Neural crest cell (in vitro differentiated cells): Measurements from ENCODE around the gene MLIP. TPM values are rescaled to one million over a fixed set of nuclear protein-coding genes. Genes with fewer than 3 reads are reported as not detected.

Experiments used
- DNase-seq: peaks from one replicate; pipeline ENCODE4 v3.0.0; 2021; ENCODE audit warnings: low read depth, mixed read lengths, low spot score
- H3K27ac Mint-ChIP-seq: one replicate; pipeline ENCODE4 v1.8.0; 2021; ENCODE audit warnings: mild to moderate bottlenecking, mixed read lengths; ENCODE audit not compliant: unreplicated experiment
- H3K27me3 Mint-ChIP-seq: 2 replicates; pipeline ENCODE4 v1.8.0; 2021; ENCODE audit warnings: low read depth, mild to moderate bottlenecking, mixed read lengths
- H3K36me3 Mint-ChIP-seq: 2 replicates; pipeline ENCODE4 v1.8.0; 2021; ENCODE audit warnings: low read depth, mild to moderate bottlenecking, mixed read lengths
- H3K4me1 Mint-ChIP-seq: 2 replicates; pipeline ENCODE4 v1.8.0; 2021; ENCODE audit warnings: mixed read lengths
- H3K4me3 Mint-ChIP-seq: one replicate; pipeline ENCODE4 v1.8.0; 2021; ENCODE audit warnings: mild to moderate bottlenecking, mixed read lengths
- H3K9me3 Mint-ChIP-seq: 2 replicates; pipeline ENCODE4 v1.8.0; 2021; ENCODE audit warnings: mixed read lengths
- total RNA-seq: library from RNA; stranded (reverse); gene quantifications from 2 replicates; pipeline ENCODE4 v1.2.1, GENCODE V29; 2021
- TF ChIP-seq, protein P1 (sequence below): fragments of 200-600 bp; sonication (generic); conservative IDR thresholded peaks from 2 replicates; pipeline ENCODE4 v1.5.0; 2021; ENCODE audit warnings: antibody characterized with exemption, mild to moderate bottlenecking

MLIP gene
- total RNA-seq, 1 donor from 2014 or later = not detected

DNA sequence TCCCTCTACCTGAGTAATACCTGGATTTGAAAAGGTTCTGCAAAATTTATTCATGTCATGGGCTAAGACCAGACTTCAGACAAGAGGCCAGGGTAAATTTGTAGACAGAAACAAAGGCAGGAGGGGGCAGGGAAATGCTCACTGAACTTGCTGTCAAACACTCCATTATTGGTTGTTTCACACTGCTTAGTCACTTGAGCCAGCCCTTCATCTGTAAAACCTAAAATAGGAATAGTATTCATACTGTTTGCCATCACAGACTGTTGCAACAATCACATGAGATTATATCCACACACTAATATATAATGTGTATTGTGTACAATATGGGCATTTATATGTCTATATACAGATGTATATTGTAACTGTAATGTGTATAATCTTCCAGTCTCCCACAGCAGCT, 190.5 kb downstream of the MLIP start:
- H3K27ac Mint-ChIP-seq = no peak overlapping the region

DNA sequence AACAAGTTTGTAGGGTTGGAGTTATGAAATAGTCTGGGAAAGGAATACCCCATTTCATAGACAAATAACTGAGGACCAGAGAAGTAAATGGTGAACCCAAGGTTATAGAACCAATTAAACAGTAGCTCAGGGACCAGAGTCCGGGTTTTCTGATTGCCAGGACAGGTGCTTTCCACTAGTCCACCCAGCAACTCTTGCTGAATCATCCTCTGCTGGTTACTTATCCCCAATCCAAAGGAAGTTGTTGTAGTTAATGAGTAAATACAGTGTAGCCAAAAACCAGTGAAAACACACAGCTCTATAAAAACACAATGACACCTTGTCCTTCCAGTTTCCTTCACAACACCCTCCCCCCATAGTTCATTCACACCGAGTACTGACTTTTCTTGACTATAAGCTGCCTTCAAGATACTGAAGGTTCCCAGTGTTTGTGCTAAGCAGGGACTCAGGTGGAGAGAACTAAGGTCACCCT, 196.2 kb downstream of the MLIP start:
- TF ChIP-seq, protein P1, sequence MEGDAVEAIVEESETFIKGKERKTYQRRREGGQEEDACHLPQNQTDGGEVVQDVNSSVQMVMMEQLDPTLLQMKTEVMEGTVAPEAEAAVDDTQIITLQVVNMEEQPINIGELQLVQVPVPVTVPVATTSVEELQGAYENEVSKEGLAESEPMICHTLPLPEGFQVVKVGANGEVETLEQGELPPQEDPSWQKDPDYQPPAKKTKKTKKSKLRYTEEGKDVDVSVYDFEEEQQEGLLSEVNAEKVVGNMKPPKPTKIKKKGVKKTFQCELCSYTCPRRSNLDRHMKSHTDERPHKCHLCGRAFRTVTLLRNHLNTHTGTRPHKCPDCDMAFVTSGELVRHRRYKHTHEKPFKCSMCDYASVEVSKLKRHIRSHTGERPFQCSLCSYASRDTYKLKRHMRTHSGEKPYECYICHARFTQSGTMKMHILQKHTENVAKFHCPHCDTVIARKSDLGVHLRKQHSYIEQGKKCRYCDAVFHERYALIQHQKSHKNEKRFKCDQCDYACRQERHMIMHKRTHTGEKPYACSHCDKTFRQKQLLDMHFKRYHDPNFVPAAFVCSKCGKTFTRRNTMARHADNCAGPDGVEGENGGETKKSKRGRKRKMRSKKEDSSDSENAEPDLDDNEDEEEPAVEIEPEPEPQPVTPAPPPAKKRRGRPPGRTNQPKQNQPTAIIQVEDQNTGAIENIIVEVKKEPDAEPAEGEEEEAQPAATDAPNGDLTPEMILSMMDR = no peak
- H3K9me3 Mint-ChIP-seq = no peaks in the 10 kb centered on the region
- DNase-seq = no peak
- H3K27me3 Mint-ChIP-seq = no peaks in the 10 kb centered on the region
- no peaks in the 10 kb centered on the region for H3K4me1 Mint-ChIP-seq
- H3K27ac Mint-ChIP-seq = no peak overlapping the region
- H3K36me3 Mint-ChIP-seq = no peaks in the 10 kb centered on the region
- H3K4me3 Mint-ChIP-seq = no peak overlapping the region

More for the DNA sequence above, 190.5 kb downstream of the MLIP start:
- Mint-ChIP-seq H3K9me3 (no peaks in the 10 kb centered on the region), H3K4me1 (no peaks in the 10 kb centered on the region), H3K36me3 (no peaks in the 10 kb centered on the region), H3K4me3 (no peak overlapping the region), H3K27me3 (no peaks in the 10 kb centered on the region)
- TF ChIP-seq, protein P1 = no peak
- DNase-seq = no peak

DNA sequence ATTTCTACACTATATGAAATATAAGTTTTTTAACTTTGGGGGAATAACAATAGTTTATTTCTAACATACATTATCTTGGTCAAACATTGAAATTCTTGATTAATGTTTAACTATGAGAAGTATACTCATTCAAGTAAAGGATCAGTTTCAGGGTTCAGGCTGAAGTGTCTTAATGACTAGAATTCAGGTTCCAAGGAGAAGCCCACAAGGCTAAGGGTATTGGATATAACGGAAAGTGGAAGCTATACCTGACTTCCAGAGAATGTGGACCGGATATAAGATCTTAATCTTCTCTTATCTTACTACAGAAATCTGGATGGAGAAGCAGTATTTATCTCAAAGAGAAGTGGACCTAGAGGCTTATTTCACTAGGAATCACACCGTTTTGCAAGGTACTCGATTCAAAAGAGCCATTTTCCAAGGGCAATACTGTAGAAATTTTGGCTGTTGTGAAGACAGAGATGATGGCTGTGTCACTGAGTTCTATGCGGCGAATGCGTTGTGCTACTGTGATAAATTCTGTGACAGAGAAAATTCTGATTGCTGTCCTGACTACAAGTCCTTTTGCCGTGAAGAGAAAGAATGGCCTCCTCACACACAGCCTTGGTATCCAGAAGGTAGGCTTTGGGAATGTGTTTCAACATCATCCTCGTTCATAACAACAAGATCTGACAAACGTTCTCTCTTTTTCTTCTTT, 197.2 kb downstream of the MLIP start, which contains the start of gene TINAG:
Gene TINAG, plus strand, starts transcription at position 153 of the 697 bp plus-strand sequence. Its CDS starts 110 bp downstream, at position 263.
- Mint-ChIP-seq H3K4me1 (no peaks in the 10 kb centered on the region), H3K9me3 (no peaks in the 10 kb centered on the region), H3K4me3 (no peak within 1 kb of the TSS), H3K27me3 (no peaks in the 10 kb centered on the region), H3K36me3 (no peaks in the 10 kb centered on the region), H3K27ac (no peak within 1 kb of the TSS)
- DNase-seq = no peak
- TF ChIP-seq, protein P1 = no peak

DNA sequence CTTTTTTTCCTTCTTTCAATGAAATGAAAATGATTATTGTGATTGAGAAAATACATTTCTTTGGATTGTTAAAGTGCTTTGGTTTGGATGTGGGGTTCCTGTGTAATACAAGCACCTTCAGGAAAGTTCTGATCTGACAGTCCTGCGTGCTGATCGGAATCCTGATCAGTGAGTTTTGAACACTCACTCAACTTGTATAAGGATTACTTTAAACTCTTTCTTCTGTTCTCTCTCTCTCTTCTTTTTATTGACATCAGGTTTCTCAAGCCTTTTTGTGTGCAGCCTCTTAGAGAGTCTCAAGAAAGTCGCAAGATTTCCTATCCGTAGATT, 197.7 kb downstream of the MLIP start:
- H3K9me3 Mint-ChIP-seq = no peaks in the 10 kb centered on the region
- no peak overlapping the region for H3K27ac Mint-ChIP-seq
- H3K27me3 Mint-ChIP-seq = no peaks in the 10 kb centered on the region
- no peak for DNase-seq
- H3K36me3 Mint-ChIP-seq = no peaks in the 10 kb centered on the region
- H3K4me3 Mint-ChIP-seq = no peak overlapping the region
- H3K4me1 Mint-ChIP-seq = no peaks in the 10 kb centered on the region
- TF ChIP-seq, protein P1 = no peak

GRCh38 chr6:54310377-54311152, 199.3 kb downstream of the MLIP start:
- Mint-ChIP-seq H3K4me3 (no peak overlapping the region), H3K36me3 (no peaks in the 10 kb centered on the region), H3K27ac (no peak overlapping the region), H3K4me1 (no peaks in the 10 kb centered on the region), H3K9me3 (no peaks in the 10 kb centered on the region), H3K27me3 (no peaks in the 10 kb centered on the region)
- no peak for DNase-seq
- TF ChIP-seq, protein P1 = no peak
